ENCODE results near the gene VPS33B. TPM values are rescaled to one million over a fixed set of nuclear protein-coding genes. Genes with fewer than 3 reads are reported as not detected.
"Not testable (repeated sequence)": the region's sequence is repeated elsewhere in the genome, so short reads cannot be mapped to it uniquely, and the experiment has no call there.

The VPS33B gene
- total RNA-seq, 1 donor from 2014 or later = 4.8 TPM

GRCh38 chr15:91018158-91018557 lies 4.2 kb downstream of the VPS33B start:
- H3K36me3 ChIP-seq = peaks cover 26% of the 10 kb centered on the region
- H3K9me3 ChIP-seq (replicated peaks) = no peaks in the 10 kb centered on the region
- intact Hi-C loops (cut with micrococcal nuclease) = no loop called here
- no peak for DNase-seq
- no peak overlapping the region for H3K27ac ChIP-seq (replicated peaks)
- H3K4me1 ChIP-seq = peaks cover 30% of the 10 kb centered on the region
- no peak overlapping the region for H3K4me3 ChIP-seq
- no peak for TF ChIP-seq CTCF (IDR thresholded peaks at IDR 0.05; ENCODE audit: borderline replicate concordance)
- no peaks in the 10 kb centered on the region for H3K27me3 ChIP-seq (ENCODE audit: low read depth)

DNA sequence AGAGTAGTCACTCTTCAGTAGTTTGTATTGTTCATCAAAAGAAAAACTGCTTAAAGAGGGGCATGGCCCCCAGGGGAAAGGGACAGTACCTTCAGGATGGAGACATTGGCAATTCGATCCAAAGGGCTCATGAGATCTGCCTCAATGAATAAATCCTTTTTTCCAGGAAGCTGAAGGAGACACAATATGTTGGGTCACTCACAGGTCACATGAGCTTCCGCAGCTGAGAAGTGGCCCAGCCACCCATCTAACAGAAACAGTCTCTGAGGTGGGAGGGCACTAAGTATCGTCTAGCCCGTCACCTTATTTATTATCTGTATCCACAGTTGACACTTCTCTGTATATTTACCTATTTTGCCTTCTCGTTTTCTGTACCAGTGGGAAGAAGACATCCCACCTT lies 4.7 kb downstream of the VPS33B start:
- intact Hi-C loops (cut with micrococcal nuclease) = no loop called here
- peaks cover 25% of the 10 kb centered on the region for H3K4me1 ChIP-seq
- no peaks in the 10 kb centered on the region for H3K9me3 ChIP-seq (replicated peaks)
- no peak for DNase-seq
- H3K27me3 ChIP-seq (ENCODE audit: low read depth) = no peaks in the 10 kb centered on the region
- no peak for TF ChIP-seq CTCF (IDR thresholded peaks at IDR 0.05; ENCODE audit: borderline replicate concordance)
- H3K27ac ChIP-seq (replicated peaks) = no peak overlapping the region
- H3K36me3 ChIP-seq = peaks cover 31% of the 10 kb centered on the region
- H3K4me3 ChIP-seq = no peak overlapping the region

- DNase-seq; H3K9me3 ChIP-seq (replicated peaks); H3K27ac ChIP-seq (replicated peaks); H3K27me3 ChIP-seq (ENCODE audit: low read depth); H3K4me1 ChIP-seq; intact Hi-C loops (cut with micrococcal nuclease); H3K4me3 ChIP-seq: not testable (repeated sequence)
- peaks cover 67% of the 10 kb centered on the region for H3K36me3 ChIP-seq
Observed at GRCh38 chr15:91013701-91014100, 8.7 kb downstream of the VPS33B start.

DNA sequence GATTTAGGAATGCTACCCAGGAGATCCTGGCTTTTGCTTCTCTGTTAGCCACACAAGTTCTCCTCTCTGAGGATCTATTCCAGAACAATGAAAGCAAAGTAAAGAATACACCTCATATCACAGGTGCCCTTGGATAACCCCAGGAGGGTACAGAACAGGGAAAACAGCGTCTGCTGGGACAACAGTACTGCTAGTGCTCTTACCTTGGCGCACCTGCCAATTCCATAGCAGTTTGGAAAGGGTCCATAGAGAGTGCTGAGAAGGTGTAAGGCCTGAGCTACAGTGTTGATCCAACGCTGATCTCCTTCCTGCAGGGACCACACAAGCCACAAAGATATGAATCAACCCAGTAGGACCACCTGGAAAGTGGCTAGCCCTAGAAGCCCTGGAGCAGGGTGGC lies 15.1 kb downstream of the VPS33B start:
- Histone ChIP-seq H3K4me1 (no peaks in the 10 kb centered on the region), H3K36me3 (peaks cover 93% of the 10 kb centered on the region), H3K27me3 (ENCODE audit: low read depth) (no peaks in the 10 kb centered on the region), H3K4me3 (no peak overlapping the region), H3K27ac (replicated peaks) (no peak overlapping the region), H3K9me3 (replicated peaks) (no peaks in the 10 kb centered on the region)
- TF ChIP-seq CTCF (IDR thresholded peaks at IDR 0.05; ENCODE audit: borderline replicate concordance) = no peak
- intact Hi-C loops (cut with micrococcal nuclease) = no loop called here
- DNase-seq = no peak

GRCh38 chr15:91001209-91001608 lies 21.2 kb downstream of the VPS33B start:
- no peaks in the 10 kb centered on the region for H3K4me1 ChIP-seq
- TF ChIP-seq CTCF (IDR thresholded peaks at IDR 0.05; ENCODE audit: borderline replicate concordance) = no peak
- no peak overlapping the region for H3K27ac ChIP-seq (replicated peaks)
- H3K27me3 ChIP-seq (ENCODE audit: low read depth) = no peaks in the 10 kb centered on the region
- intact Hi-C loops (cut with micrococcal nuclease) = no loop called here
- no peak for DNase-seq
- H3K36me3 ChIP-seq = peaks cover 82% of the 10 kb centered on the region
- H3K4me3 ChIP-seq = no peak overlapping the region
- no peaks in the 10 kb centered on the region for H3K9me3 ChIP-seq (replicated peaks)

DNA sequence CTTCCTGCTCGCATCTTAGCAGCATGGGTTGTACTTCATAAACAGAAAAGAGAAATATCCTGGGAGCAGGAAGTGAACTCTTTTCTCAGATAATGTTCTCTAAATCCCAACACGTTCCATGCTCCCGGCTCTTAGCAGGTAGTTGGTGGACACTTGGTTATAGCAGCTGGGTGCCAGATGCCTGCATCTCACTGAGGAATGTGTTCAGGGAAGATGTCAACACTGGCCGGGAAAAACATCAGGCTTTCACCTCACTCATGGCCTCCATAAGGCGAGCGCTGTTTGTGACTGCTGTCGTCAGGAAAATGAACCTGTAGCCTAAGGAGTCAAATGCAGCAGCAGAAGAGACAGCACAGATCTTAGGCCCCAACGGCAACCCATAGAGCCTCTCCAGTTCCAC lies 23.7 kb downstream of the VPS33B start:
- no peak for TF ChIP-seq CTCF (IDR thresholded peaks at IDR 0.05; ENCODE audit: borderline replicate concordance)
- H3K27ac ChIP-seq (replicated peaks) = no peak overlapping the region
- no peak for DNase-seq
- no peaks in the 10 kb centered on the region for H3K9me3 ChIP-seq (replicated peaks)
- peaks cover 14% of the 10 kb centered on the region for H3K4me1 ChIP-seq
- peaks cover 58% of the 10 kb centered on the region for H3K36me3 ChIP-seq
- no peaks in the 10 kb centered on the region for H3K27me3 ChIP-seq (ENCODE audit: low read depth)
- H3K4me3 ChIP-seq = no peak overlapping the region
- intact Hi-C loops (cut with micrococcal nuclease) = no loop called here
